GM12874 (cell line): Measurements from ENCODE around the gene EXOC6B.

Experiments used
- CTCF ChIP-seq: IDR thresholded peaks from 2 replicates; pipeline ENCODE4 v1.5.1; 2011; ENCODE audit warnings: low read depth, mild to moderate bottlenecking, control low read depth, low read length, moderate library complexity; ENCODE audit not compliant: insufficient read depth

The EXOC6B gene

GRCh38 chr2:72754628-72755320 lies 71.1 kb downstream of the EXOC6B start:
- TF ChIP-seq CTCF = no peak

GRCh38 chr2:72750977-72751639 lies 74.7 kb downstream of the EXOC6B start:
- TF ChIP-seq CTCF = no peak

- no peak for TF ChIP-seq CTCF
These were observed 75.4 kb downstream of the EXOC6B start for GRCh38 chr2:72750466-72750865.

GRCh38 chr2:72747344-72747743 lies 78.5 kb downstream of the EXOC6B start:
- TF ChIP-seq CTCF = no peak

GRCh38 chr2:72745679-72746368 lies 80.0 kb downstream of the EXOC6B start:
- TF ChIP-seq CTCF = peak; percentile 21; the same call in 1 of the 2 replicates

GRCh38 chr2:72744049-72744448 lies 81.8 kb downstream of the EXOC6B start:
- no peak for TF ChIP-seq CTCF

GRCh38 chr2:72743481-72743880 lies 82.4 kb downstream of the EXOC6B start:
- TF ChIP-seq CTCF = no peak
